Stimulated activated CD8-positive, alpha-beta memory T cell treated with anti-CD3 and anti-CD28 coated beads, Interleukin-7, amount 100 ng/mL, for 24 hours (primary cell): ENCODE data around the gene ATP6V0E1.
"Not testable (repeated sequence)": the region's sequence is repeated elsewhere in the genome, so short reads cannot be mapped to it uniquely, and the experiment has no call there.

ENCODE experiments used
- DNase-seq: peaks from one replicate; pipeline ENCODE4 v3.0.0-alpha.2; 2020; ENCODE audit warnings: low read depth

ATP6V0E1 gene

DNA sequence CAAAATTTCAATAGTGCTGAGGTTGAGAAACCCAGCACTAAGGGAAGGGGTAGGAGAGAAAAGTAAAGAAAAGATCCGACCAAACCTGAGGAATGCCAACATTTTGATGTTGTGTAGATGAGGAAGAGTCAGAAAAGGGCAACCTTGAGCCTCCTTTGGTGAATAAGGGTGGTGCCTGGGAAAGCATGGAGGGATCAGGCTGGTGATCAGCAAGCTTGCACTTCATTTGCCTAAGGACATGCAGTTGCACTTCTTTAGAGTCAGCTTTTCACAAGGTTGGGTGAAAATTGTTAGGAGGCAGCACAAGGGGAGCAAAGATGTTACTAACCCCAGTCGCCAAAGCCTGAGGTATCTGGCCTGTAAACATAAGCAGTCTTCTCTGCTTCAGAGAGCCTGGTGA is 20.4 kb downstream of the ATP6V0E1 start:
- DNase-seq, result no peak

DNA sequence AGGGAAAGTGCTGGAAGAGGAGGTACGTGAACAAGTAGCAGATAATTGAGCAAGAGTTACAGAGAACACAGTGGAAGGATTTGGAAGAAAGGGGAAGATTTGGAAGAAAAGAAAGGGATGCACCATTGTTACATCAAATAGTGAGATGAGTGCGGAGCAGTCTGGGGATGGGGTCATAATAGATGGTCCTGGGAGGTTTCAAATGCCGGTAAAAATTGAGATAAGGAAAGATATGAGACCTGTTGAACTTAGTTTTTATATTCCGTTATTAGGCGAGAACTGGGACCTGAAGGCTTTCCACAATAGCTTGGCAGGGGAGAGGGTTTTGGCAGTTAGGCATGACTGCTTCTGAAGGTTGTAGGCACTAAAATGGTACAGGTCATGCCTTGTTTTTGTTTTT is 20.9 kb downstream of the ATP6V0E1 start:
- DNase-seq, result no peak

DNA sequence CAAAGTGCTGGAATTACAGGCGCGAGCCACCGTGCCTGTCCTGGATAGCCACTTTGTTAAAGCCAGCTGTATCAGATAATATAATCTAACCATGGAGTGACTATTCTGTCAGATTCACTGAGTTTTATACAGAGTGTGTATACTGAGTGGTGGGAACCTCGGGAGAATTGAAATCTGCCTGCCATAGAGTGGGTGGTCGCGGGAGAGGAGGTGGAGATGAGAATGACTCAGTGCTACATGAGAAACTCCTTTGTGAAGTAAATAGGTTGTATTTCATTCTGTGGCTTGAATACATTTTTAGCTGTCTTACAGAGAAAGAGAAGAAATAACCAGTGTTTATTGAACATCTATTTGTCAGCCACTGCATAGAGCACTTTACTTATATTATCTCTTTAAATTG is 26.4 kb downstream of the ATP6V0E1 start:
- DNase-seq, result no peak

DNA sequence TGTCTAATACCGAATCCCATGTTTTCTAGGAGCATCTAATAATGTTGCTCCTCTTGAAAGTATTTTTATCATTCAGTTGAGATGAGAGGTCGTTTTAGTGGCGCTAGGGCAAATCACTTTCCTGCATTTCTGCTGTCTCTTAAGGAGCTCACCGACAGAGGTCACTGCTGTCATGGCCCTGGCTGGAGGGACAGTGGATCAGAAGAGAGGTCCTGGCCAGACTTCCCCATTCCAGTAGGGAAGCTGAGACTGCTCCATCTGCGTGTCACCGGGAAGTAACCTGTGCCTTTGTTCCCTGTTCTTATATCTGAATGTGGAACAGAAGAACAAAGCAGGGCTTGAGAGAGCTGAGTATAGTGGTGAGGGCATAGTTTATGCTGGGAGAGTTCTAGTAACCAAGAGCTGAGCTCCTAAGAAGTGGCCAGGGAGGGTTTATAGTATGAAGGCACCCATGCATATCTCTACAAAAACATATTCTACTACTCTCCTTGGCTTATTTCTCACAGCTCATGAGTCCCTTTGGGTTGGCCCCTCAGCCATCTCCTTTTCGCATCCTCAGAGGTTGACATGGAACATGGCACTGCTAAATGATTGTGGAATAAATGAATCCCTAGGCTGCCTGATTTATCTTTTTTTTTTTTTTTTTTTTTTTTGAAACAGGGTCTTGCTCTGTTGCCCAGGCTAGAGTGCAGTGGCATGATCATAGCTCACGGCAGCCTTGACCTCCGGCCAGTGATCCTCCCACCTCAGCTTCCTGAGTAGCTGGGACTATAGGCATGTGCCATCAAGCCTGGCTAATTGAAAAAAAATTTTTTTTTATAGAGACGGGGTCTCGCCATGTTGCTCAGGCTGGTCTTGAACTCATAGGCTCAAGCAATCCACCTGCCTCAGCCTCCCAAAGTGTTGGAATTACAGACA is 27.2 kb downstream of the ATP6V0E1 start:
- DNase-seq, result no peak

DNA sequence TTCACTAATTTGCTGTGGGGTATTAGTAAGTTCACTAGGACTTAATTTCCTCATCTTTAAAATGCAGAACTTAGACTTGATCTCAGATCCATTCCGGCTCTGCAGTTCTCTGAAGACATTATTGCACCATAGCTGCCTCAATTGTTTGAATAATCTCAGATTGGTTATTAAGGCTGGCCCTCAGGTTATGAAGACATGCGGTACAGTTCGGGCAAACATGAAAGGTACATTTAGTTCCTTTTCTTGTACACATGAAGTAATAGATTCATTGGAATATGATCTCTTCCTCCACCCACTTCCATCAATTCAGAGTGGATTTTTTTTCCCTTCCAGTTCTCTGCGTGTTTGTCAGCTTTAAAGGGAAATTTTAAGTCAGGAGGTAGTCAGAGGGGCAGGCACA is 28.0 kb downstream of the ATP6V0E1 start:
- no peak for DNase-seq

DNA sequence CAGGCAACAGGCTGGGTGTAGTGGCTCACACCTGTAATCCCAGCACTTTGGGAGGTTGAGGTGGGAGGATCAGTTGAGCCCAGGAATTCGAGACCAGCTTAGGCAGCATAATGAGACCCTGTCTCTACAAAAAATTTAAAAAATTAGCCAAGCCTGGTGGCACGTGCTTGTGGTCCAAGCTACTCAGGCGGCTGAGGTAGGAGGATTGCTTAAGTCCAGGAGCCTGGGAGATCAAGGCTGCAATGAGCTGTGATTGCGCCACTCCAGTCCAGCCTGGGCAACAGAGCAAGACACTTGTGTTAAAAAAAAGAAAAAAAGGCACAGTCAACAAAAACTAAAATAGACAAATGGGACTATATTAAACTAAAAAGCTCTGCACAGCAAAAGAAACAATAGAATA is 29.3 kb downstream of the ATP6V0E1 start:
- no peak for DNase-seq

DNA sequence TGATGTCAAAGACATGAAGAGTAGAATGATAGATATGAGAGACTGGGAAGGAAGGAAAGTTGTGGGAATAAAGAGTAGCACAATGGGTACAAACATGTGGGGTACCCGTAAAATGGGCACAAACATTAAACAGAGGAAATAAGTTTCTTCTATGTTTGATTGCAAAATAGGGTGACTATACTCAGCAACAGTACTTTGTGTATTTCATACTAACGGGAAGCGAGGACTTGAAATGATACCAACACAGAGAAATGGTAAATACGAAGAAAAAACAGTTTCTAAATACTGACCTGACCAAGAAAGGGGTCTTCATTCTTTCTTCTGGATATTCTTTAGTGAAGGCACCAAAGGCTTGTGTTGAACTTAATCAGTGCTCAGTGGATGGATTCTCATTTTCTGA is 31.1 kb downstream of the ATP6V0E1 start:
- DNase-seq, result no peak

DNA sequence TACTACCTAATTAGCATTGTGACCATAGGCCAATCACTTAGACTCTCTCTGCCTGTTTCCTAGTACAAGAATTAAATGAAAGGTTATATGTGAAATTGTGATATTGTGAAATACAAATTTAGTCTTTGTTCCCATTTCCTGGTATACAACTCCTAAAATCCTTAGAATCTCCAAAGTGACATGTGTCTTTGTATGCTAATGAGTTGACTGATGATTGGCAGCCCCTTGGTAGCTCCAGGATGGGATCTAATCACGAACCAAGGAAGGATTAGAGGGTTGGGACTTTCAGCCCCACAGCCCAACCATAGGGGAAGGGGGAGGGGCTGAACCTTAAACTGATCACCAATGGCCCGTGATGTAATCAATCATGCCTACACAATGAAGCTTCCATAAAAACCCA is 31.6 kb downstream of the ATP6V0E1 start:
- DNase-seq, result no peak

DNA sequence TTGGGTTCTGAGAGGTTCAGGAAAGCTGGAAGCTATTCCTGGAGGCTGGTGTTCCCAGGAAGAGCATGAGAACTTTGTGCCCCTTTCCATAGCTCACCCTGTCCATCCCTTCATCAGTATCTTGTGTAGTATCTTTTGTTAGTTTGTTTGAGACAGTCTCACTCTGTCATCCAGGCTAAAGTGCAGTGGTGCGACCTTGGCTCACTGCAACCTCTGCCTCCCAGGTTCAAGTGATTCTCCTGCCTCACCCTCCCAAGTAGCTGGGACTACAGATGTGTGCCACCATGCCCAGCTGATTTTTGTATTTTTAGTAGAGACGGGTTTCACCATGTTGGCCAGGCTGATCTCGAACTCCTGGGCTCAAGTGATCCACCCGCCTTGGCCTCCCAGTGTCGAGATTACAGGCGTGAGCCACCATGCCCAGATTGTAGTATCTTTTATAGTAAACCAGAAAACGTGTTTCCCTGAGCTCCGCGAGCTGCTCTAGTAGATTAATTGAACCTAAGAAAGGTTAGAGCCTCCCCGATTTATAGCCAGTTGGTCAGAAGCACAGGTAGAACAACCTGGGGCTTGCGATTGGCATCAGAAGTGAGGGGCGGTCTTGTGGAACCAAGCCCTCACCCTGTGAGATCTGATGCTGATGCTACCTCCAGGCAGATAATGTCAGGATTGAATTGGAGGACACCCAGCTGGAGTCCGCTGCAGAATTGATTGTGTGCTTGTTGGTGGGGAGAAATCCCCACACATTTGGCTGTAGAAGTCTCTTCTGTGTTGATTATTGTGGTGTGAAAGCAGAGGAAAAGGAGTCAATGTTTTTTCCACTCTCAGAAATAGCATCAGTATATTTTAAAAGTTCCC is 32.3 kb downstream of the ATP6V0E1 start:
- no peak for DNase-seq

DNA sequence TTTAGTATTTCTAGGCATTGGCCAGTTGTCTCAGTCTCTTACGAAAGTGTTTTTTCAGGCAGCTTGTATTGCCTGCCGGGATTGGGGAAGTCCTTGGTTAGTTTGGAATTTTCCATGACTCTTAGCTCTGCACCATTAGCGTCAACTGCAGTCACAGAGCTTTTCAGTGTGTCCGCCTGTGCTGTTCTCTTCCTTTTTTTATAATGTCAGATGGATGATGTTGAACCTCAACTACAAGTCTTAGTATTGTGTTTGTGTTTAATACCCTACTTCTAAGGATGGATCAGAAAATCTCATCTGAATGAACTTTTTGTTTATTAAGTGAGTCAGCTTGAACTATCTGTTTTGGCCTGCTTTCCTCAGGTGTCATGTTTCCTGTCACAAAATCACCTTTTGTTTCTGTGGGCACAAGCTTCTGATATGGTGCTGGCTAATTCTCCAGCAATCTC is 33.1 kb downstream of the ATP6V0E1 start:
- DNase-seq, result no peak

DNA sequence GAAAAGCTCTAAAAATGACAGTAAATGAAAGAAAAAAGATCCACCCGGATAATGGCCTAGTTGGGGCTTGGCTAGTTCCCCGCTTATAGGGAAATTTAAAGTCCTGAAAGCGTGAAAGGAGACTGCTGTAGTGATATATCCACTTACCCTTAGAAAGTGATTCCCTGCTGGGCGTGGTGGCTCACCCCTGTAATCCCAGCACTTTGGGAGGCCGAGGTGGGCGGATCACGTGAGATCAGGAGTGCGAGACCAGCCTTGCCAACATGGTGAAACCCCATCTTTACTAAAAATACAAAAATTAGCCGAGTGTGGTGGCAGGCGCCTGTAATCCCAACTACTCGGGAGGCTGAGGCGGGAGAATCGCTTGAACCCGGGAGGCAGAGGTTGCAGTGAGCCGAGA is 33.5 kb downstream of the ATP6V0E1 start:
- not testable (repeated sequence) for DNase-seq

DNA sequence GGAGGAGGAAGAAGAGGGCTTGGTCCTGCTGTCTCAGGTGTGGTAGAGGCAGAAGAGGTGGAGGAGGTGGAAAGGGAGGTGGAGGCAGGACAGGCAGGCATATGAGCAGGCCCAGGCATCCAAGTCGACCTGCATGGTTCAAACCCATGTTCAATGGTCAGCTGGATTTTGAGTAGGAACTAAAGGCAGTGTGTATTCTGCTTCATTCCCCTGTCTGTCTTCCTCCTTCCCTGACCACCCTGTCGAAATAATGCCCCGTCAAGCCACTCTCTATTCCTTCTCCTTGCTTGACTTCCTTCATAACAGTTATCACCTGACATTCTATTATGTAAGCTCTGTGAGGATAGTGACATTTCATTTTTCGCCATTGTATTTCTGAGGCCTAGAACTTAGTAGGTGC is 34.8 kb downstream of the ATP6V0E1 start:
- DNase-seq, result no peak

DNA sequence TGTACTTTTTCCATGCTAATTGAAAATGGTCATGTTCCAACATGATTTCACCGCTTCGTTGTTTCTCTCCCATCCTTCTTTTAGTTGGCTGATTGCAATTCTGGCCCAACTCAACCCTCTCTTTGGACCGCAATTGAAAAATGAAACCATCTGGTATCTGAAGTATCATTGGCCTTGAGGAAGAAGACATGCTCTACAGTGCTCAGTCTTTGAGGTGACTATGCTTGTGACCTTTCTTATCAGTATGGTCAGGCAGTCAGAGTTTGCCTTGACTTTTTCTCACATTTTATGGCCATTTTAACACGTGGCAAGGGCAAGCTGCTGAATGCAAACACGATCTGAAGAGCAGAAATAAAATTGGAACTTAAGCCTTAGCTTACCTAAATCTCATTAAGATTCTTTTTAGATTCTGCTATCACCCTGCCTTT is 36.6 kb downstream of the ATP6V0E1 start:
- no peak for DNase-seq

DNA sequence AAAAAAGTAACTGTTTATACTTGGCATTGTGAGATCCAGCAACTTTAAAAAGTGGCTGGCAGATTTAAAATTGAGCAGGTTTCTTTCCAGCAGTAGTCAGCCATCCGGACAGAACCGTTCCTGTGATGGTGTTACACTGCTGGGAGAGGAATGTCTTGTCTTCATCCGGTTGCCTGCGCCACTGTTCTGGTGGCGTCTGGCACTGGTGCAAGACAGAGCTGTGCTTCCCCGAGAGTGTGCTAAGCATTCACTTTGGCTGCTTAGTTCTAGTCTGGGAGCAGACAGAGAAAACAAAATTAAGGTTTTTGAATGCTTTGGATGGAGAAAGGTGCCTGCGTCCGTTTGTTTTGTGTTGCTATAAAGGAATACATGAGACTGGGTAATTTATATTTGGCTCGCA is 37.1 kb downstream of the ATP6V0E1 start:
- no peak for DNase-seq

DNA sequence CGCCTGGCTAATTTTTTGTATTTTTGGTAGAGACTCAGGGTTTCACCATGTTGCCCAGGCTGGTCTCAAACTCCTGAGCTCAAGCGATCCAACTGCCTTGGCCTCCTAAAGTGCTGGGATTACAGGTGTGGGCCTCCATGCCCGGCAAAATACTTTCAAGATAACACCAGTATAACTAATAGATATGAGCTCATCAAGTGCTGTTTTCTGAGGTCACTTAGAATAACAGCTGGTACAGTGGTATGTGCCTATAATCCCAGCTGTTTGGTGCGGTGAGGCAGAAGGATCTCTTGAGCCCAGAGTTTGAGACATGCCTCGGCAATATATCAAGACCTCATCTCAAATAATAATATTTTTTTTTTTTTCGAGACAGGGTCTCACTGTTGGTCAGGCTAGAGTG is 42.1 kb downstream of the ATP6V0E1 start:
- DNase-seq, result no peak

DNA sequence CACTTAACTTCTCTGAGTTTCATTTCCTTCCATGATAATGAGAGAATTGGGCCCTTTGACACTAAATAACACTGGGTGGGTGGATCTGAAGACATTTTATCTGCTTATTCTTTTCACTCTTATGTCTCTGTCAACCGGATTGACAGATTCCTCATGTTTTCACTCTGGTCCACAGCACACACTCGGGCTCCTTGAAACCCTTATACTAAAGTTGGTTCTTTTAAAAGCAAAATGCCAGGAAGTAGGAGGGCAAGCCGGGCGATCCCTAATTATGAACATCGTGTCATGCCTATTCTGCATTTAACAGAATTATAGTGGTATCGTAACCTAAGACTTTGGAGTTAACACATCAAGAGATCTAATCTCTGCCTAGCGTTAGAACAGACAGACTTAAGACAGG is 44.3 kb downstream of the ATP6V0E1 start:
- no peak for DNase-seq

DNA sequence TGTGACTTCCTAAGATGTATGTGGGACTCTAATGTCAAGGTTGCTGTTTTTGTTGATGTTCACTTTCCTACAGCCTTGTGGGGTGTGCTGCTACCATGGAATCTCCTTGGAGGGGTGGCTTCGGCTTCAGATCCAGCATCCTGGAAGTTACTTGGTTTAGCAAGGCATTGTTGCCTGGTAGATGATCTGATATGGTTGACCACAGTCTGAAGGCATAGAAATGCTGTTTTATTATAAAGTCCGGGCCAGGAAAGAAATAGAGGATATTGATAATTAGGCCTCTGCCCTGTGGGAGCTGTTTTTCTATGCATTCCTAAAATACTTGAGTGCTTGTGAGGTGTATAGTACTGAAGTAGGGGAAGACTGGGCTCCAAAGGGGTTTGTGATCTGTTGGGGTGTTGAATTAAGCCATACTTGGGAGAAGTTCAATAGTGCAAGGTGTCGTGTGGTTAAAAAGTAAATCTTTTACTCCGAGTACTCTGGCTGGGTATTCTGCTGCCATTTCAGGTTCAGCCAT is 45.3 kb downstream of the ATP6V0E1 start:
- no peak for DNase-seq

DNA sequence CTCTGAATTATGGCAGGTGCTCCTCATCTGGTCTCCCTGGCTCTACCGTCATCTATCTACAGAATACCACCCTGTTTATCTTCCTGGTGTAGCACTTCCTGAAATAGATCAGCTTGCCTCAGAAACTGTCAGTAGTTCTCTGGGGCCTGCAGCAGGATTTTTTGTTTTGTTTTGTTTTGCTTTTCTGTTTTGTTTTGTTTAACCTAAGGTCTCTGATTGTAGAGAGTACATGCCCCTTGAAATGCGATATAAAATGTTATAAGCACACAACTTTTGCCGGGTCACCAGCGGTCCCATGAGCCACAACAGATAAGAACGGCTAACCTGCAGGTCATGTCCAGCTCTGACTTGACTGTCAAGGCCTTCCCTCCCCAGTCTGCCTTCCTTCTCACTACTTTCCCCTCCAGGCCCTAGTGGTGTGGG is 45.9 kb downstream of the ATP6V0E1 start:
- DNase-seq, result no peak

DNA sequence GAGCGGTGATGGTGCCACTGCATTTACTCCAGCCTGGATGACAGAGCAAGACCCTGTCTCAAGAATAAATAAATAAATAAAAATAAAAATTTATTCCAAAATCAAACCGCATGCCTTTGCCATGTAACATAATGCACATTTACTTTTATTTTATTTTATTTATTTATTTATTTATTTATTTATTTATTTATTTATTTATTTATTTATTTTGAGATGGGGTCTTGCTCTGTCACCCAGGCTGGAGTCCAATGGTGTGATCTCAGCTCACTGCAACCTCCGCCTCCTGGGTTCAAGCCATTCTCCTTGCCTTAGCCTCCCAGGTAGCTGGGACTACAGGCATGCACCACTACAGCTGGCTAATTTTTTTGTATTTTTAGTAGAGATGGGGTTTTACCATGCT is 48.5 kb downstream of the ATP6V0E1 start:
- DNase-seq, result not testable (repeated sequence)

DNA sequence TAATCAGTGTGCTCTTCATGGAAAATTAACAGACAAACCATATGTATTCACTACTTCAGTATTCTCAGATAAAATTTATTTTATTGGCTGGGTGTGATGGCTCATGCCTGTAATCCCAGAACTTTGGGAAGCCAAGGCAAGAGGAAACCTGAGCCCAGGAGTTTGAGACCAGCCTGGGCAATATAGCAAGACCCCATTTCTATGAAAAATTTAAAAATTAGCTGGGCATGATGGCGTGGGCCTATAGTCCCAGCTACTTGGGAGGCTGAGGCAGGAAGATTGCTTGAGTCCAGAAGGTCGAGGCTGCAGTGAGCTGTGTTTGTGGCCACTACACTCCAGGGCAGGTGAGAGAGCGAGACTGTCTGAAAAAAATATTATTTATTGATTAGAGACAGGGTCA is 49.2 kb downstream of the ATP6V0E1 start:
- no peak for DNase-seq

DNA sequence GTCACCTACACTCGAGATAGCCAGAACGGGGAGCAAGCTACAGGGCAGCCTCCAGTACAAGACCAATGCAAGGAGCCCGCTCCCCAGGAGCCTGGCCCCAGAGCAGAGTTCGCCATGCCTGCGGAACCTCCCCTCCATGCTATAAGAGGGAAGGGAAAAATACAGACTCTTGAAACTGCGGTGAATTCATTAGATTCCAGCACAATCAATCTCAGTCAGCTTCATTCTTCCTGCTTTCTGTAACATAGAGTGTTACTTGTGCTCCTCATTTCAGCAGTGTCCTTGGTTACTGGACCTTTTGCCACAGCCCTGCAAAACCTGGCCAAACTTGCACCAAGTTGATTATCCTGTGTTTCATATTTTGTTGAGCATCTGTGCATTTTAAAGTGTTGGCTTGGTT is 50.4 kb downstream of the ATP6V0E1 start:
- no peak for DNase-seq

DNA sequence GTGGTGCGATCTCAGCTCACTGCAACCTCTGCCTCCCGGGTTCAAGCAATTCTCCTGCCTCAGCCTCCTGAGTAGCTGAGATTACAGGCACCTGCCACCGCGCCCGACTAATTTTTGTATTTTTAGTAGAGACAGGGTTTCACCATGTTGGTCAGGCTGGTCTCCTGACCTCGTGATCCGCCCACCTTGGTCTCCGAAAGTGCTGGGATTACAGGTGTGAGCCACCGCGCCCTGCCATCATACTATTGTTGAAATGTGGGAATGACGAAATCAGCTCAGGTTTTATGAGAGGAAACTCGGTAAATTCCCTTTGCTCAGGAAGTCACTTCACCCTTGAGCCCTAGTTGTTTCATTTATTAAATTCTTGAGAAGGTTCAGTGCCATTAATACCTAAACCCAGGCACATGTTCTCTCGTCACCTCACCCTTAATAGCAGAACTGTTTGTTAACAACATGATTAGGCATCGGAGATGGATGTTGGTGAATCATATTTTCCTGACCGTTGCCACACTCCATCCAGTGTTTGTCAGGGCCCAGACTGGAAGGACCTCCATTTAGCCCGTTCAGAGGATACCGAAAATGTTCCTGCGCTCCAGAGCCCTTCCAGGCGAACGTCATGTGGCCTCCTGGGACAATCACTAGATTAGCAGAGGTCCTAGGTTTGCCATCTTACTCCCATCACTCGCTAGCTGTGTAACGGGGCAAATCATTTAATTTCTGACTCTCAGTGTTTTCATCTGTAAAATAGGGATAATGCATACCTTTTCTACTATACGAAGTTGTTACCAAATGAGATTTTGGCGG is 52.5 kb downstream of the ATP6V0E1 start:
- DNase-seq, result no peak
